GM12878 (cell line): Measurements from ENCODE around the gene ADAMTS16. TPM values are rescaled to one million over a fixed set of nuclear protein-coding genes. Genes with fewer than 3 reads are reported as not detected.

Experiments
- ATAC-seq: fragments of 200-7000 bp; cut with Tn5 transposase; 3 replicates; pipeline ENCODE4 v1.9.1; 2020; ENCODE audit warnings: mild to moderate bottlenecking, moderate library complexity
- BruUV-seq: library from RNA; stranded (reverse); fragments of 400-500 nt; replicated peaks from 2 replicates; lab custom pipeline; 2021; lab: Mats Ljungman, UMichigan
- CTCF ChIA-PET: fragments of 300-600 bp; sonication (Branson Sonifier 250); formaldehyde crosslinking; extraction: SDS; loops from one replicate; lab custom pipeline; 2021; ENCODE audit warnings: inconsistent platforms; lab: Yijun Ruan, JAX
- POLR2A ChIA-PET: fragments of 350-600 bp; formaldehyde crosslinking; extraction: SDS; loops from one replicate; lab custom pipeline; 2021; ENCODE audit warnings: inconsistent platforms; lab: Charles Lee
- RAD21 ChIA-PET: fragments of 300-600 bp; sonication (Branson Sonifier 250); formaldehyde crosslinking; loops from one replicate; lab custom pipeline; 2023; ENCODE audit warnings: antibody characterized with exemption; ENCODE audit not compliant: unreplicated experiment; lab: Charles Lee
- SMC1A ChIA-PET: fragments of 300-600 bp; sonication (Branson Sonifier 250); formaldehyde crosslinking; loops from one replicate; lab custom pipeline; 2023; ENCODE audit not compliant: unreplicated experiment, uncharacterized antibody; lab: Charles Lee
- DNase-seq: peaks from one replicate; pipeline ENCODE4 v3.0.0-alpha.2; 2011; ENCODE audit warnings: low read depth, low spot score
- FAIRE-seq: peaks from 3 replicates; lab custom pipeline; 2011; peaks lifted over from hg19 to GRCh38; lab: Jason Lieb, UNC
- H2AFZ ChIP-seq: 2 replicates; pipeline ENCODE4 v1.6.0; 2011; ENCODE audit warnings: low read depth, low read length, control low read depth; ENCODE audit not compliant: control insufficient read depth
- H3K27ac ChIP-seq: 2 replicates; pipeline ENCODE4 v1.5.1; 2011; ENCODE audit warnings: control low read depth; ENCODE audit not compliant: control insufficient read depth, insufficient read depth
- H3K27me3 ChIP-seq, 2 experiments: replicated peaks in 1 of 2; 2 replicates each; pipeline versions ENCODE4 v1.6.0 to v1.6.1; 2011; ENCODE audit warnings: low read length in 1 of 2; ENCODE audit not compliant: control insufficient read depth in 2 of 2, insufficient read depth in 2 of 2
- H3K36me3 ChIP-seq, 2 experiments: 2 replicates each; pipeline ENCODE4 v1.5.1; 2011; ENCODE audit warnings: low read length in 1 of 2; ENCODE audit not compliant: control insufficient read depth in 2 of 2, insufficient read depth in 2 of 2
- H3K4me1 ChIP-seq: 2 replicates; pipeline ENCODE4 v1.6.1; 2011; ENCODE audit warnings: mild to moderate bottlenecking, low read length, moderate library complexity, mixed read lengths; ENCODE audit not compliant: control insufficient read depth, insufficient read depth
- H3K4me2 ChIP-seq: 2 replicates; pipeline ENCODE4 v1.6.0; 2011; ENCODE audit warnings: control low read depth; ENCODE audit not compliant: control insufficient read depth, insufficient read depth
- H3K4me3 ChIP-seq: fragments of 200-600 bp; sonication (generic); 2 replicates; pipeline ENCODE4 v1.5.1; 2016
- H3K79me2 ChIP-seq: 2 replicates; pipeline ENCODE4 v1.6.0; 2011; ENCODE audit warnings: low read length; ENCODE audit not compliant: control insufficient read depth, insufficient read depth
- H3K9ac ChIP-seq: 2 replicates; pipeline ENCODE4 v1.8.0; 2011; ENCODE audit warnings: low read length, control low read depth, mixed read lengths; ENCODE audit not compliant: control insufficient read depth, insufficient read depth
- H3K9me3 ChIP-seq: replicated peaks from 3 replicates; pipeline ENCODE4 v1.5.1; 2011; ENCODE audit warnings: mild to moderate bottlenecking, low read length; ENCODE audit not compliant: control insufficient read depth, insufficient read depth
- H4K20me1 ChIP-seq: 2 replicates; pipeline ENCODE4 v1.6.0; 2011; ENCODE audit not compliant: control insufficient read depth, insufficient read depth
- CBX3 ChIP-seq: fragments of 200-600 bp; sonication (generic); IDR thresholded peaks from 2 replicates; pipeline ENCODE4 v1.6.1; 2016; ENCODE audit warnings: low read depth, borderline replicate concordance
- ETV6 ChIP-seq, 2 experiments: fragments of 450-650 bp in 1 of 2; IDR thresholded peaks in 1 of 2; conservative IDR thresholded peaks in 1 of 2; 2 replicates each; pipeline ENCODE4 v1.6.1; 2014; ENCODE audit warnings: antibody characterized with exemption in 1 of 2, borderline replicate concordance in 1 of 2, low read depth in 1 of 2, mild to moderate bottlenecking in 1 of 2, moderate library complexity in 1 of 2
- EZH2 ChIP-seq: IDR thresholded peaks from 2 replicates; pipeline ENCODE4 v1.6.1; 2012; ENCODE audit warnings: low read depth, mild to moderate bottlenecking, control low read depth, inconsistent platforms, low read length, borderline replicate concordance; ENCODE audit not compliant: control insufficient read depth
- NFYA ChIP-seq: IDR thresholded peaks from 2 replicates; pipeline ENCODE4 v1.6.1; 2011; ENCODE audit warnings: low read depth, mild to moderate bottlenecking, low read length, improper control_type of control experiment, borderline replicate concordance
- RELB ChIP-seq: fragments of 450-650 bp; IDR thresholded peaks from 2 replicates; pipeline ENCODE4 v1.6.1; 2017; ENCODE audit warnings: low read depth, mild to moderate bottlenecking, moderate library complexity
- SMAD5 ChIP-seq: IDR thresholded peaks from 2 replicates; pipeline ENCODE4 v1.6.1; 2016; ENCODE audit warnings: antibody characterized with exemption, low read depth
- SMARCA5 ChIP-seq: fragments of 450-650 bp; IDR thresholded peaks from 2 replicates; pipeline ENCODE4 v1.6.1; 2017; ENCODE audit warnings: mild to moderate bottlenecking
- WRNIP1 ChIP-seq: IDR thresholded peaks from 2 replicates; pipeline ENCODE4 v1.6.1; 2011; ENCODE audit warnings: low read depth, low read length, improper control_type of control experiment, borderline replicate concordance
- WGBS: methylation state at CpG from one replicate; pipeline ENCODE4 v1.1.6; 2016; ENCODE audit warnings: low lambda C conversion rate; ENCODE audit not compliant: insufficient replicate concordance, insufficient coverage; ENCODE audit errors: missing lambda C conversion rate; 5-methylcytosine and 5-hydroxymethylcytosine counted together
- in situ Hi-C: fragments of 300-500 bp; cut with MboI; formaldehyde crosslinking; loops from 9 replicates; pipeline ENCODE4 v1.14.3; 2018; ENCODE audit warnings: mixed read lengths
- intact Hi-C: fragments of 100-400 bp; cut with micrococcal nuclease; formaldehyde crosslinking; loops from one replicate; pipeline ENCODE4 v1.14.2; 2022; ENCODE audit not compliant: unreplicated experiment
- polyA plus RNA-seq, 11 experiments: library from polyadenylated mRNA; depleted of rRNA in 4 of 11; unstranded in 6 of 11; stranded (reverse) in 5 of 11; fragments of >200 nt; fragmentation: Nextera tagmentation in 4 of 11; fragmentation: Illumina TruSeq in 1 of 11; extraction: Ambion mirVana in 4 of 11; extraction: Trizol in 1 of 11; gene quantifications; 1 replicate in 1 of 11; 2 replicates in 10 of 11; pipeline versions ENCODE4 v1.2.1 to v1.2.3, GENCODE V29; 2011 to 2016; ENCODE audit warnings: inconsistent platforms in 2 of 11, missing spikeins in 2 of 11, low read depth in 1 of 11
- total RNA-seq, 4 experiments: library from RNA; depleted of rRNA in 3 of 4; stranded (reverse); fragments of >200 nt in 3 of 4; fragmentation: Illumina TruSeq in 1 of 4; extraction: Trizol in 1 of 4; gene quantifications; 2 replicates each; pipeline versions ENCODE4 v1.2.1 to v1.2.3, GENCODE V29; 2013 to 2021

The ADAMTS16 gene
- total and polyA plus RNA-seq, 10 of the 15 experiments (the other 5 are each of a cell fraction or from before 2014, with no cell fraction given) = 0.04 TPM; not detected in 9

DNA sequence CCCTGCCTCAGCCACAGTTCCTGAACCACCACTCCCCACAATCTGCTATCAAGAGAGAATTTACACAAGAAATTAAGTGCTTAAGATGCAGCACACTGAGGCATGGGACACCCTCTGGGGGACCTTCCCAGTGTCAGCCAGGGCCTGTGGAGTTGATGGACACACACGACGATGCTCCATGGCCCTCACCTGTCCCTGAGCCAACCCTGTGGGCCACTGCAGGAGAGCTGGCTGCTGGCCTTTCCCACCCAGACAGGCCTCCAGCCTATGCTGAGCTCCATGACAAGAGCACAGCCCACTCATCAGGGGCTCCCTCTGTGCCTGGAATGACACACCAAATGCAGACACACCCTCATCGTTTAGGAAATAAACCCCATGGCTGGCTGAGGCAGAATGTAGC lies 124.6 kb downstream of the ADAMTS16 start:
- FAIRE-seq (no peak), ATAC-seq (no peak)
- Histone ChIP-seq H3K9ac (no peak overlapping the region), H4K20me1 (no peaks in the 10 kb centered on the region), H3K9me3 (no peaks in the 10 kb centered on the region), H3K27ac (no peak overlapping the region), H3K79me2 (no peaks in the 10 kb centered on the region)
- intact Hi-C loops = no loop called here
- POLR2A ChIA-PET = no interaction called here
- no peak for TF ChIP-seq EZH2
- no peak for TF ChIP-seq SMAD5
- TF ChIP-seq WRNIP1 = no peak
- TF ChIP-seq NFYA = no peak
- no peak for TF ChIP-seq CBX3
- no peak for TF ChIP-seq ETV6 (conservative IDR thresholded peaks at IDR 0.05 in 1 of 2, IDR thresholded peaks at IDR 0.05 in 1 of 2; ENCODE audit: borderline replicate concordance in 1 of 2, low read depth in 1 of 2)
- no peak for TF ChIP-seq SMARCA5
- no peak for TF ChIP-seq RELB
- TF ChIP-seq, all 136 proteins: peak for 0
- Histone ChIP-seq H3K4me1 (no peaks in the 10 kb centered on the region), H3K4me2 (no peak overlapping the region), H3K4me3 (no peak overlapping the region), H3K36me3 (no peaks in the 10 kb centered on the region), H2AFZ (no peak overlapping the region), H3K27me3 (no peaks in the 10 kb centered on the region)
- WGBS = 0% methylated on average over 3 of the region's 3 CpGs
- ChIA-PET RAD21 (no interaction called here), SMC1A (no interaction called here), CTCF (no interaction called here)
- no TSS peak for BruUV-seq
- DNase-seq = no peak
- in situ Hi-C loops = no loop called here
